ENCODE data around the gene GPR26. TPM values are rescaled to one million over a fixed set of nuclear protein-coding genes. Genes with fewer than 3 reads are reported as not detected.

GPR26 gene
- total RNA-seq, 1 donor, result under 0.01 TPM

- DNase-seq (ENCODE audit: low read depth), result no peak
- no peak overlapping the region for H3K4me3 ChIP-seq (ENCODE audit: low read depth, low read length)
- TF ChIP-seq, protein P1, sequence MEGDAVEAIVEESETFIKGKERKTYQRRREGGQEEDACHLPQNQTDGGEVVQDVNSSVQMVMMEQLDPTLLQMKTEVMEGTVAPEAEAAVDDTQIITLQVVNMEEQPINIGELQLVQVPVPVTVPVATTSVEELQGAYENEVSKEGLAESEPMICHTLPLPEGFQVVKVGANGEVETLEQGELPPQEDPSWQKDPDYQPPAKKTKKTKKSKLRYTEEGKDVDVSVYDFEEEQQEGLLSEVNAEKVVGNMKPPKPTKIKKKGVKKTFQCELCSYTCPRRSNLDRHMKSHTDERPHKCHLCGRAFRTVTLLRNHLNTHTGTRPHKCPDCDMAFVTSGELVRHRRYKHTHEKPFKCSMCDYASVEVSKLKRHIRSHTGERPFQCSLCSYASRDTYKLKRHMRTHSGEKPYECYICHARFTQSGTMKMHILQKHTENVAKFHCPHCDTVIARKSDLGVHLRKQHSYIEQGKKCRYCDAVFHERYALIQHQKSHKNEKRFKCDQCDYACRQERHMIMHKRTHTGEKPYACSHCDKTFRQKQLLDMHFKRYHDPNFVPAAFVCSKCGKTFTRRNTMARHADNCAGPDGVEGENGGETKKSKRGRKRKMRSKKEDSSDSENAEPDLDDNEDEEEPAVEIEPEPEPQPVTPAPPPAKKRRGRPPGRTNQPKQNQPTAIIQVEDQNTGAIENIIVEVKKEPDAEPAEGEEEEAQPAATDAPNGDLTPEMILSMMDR (IDR thresholded peaks at IDR 0.05; ENCODE audit: insufficient read depth, low read length), result no peak
These were observed 2.6 kb upstream of the GPR26 start for GRCh38 chr10:123663522-123663921.

DNA sequence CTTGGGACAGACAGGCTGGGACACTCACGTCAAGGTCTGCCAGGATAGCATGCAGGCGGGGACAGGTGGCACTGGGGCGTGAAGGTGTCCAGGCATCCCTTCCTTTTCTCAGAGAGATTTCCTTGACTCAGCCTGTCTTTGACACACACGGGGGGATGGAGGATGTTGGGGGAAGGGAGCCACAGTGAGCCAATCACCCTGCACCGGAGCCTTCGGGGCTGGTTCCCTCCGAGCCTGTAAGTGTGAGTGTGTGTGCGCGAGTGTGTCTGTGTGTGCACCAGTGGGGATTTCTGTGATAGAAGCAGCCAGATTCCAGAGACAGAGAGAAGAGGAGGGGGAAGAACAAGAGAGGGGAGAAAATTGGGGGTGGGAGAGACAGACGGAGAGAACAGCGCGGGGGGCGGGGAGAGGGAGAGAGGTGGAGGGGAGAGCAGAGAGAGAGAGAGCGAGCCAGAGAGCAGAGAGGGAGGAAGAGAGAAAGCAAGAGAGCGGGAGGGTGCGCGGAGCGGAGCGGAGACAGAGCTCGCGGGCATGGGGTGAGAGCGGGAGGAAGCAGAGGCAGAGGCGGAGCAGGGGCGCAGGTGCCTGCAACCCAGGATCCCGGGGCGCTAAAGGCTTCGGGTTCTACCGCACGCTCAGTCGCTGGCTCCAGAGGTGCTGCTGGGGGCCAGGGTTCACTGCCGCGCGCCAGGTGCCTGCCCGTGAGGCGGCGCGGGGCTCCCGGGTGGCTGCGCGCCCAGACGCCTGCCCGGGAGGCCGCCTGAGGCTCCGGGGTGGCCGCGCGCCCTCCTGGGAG, 466 bp upstream of the GPR26 start:
- TF ChIP-seq, protein P1 (IDR thresholded peaks at IDR 0.05; ENCODE audit: insufficient read depth, low read length), result no peak
- DNase-seq (ENCODE audit: low read depth), result no peak
- H3K4me3 ChIP-seq (ENCODE audit: low read depth, low read length), result no peak overlapping the region

DNA sequence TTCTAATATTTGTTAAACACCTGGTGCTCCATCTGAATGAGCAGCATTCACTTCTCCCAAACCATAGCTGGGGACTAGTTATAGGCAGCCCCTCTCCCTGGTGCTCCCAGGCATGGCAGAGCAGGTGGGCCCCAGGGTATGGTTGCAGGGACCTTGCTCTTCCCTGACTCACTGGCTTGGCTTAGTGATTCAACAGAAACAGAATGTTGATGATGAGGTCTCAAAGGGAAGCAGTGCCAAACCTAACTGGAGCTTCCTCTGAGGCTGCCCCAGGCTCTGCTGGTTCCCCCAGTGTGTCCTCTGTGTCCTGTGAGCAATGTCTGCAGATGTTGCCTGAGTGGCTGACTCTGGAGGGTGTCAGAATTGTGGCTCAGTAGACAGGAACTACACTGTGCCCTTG, 3.7 kb downstream of the GPR26 start:
- H3K4me3 ChIP-seq (ENCODE audit: low read depth, low read length), result no peak overlapping the region
- DNase-seq (ENCODE audit: low read depth), result no peak
- TF ChIP-seq, protein P1 (IDR thresholded peaks at IDR 0.05; ENCODE audit: insufficient read depth, low read length), result no peak

DNA sequence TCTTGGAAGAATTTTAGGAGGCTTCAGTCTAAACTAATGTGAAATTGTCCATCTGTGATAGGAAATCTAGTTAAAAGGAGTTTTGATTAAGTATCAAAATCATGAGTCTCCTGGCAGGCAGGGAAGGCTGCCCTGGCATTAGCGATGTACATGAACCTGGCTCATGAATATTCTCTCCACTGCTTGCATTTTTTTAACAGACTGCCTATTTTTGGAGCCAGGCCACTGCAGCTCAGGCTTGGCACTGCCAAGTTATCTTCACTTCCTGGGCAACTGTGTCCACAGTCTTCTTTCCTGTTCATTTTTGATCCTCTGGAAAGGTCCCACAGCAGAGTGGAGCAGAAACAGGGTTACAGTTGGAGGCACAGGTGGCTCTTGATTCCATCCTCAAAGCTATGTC, 7.0 kb downstream of the GPR26 start:
- no peak overlapping the region for H3K4me3 ChIP-seq (ENCODE audit: low read depth, low read length)
- DNase-seq (ENCODE audit: low read depth), result no peak
- TF ChIP-seq, protein P1 (IDR thresholded peaks at IDR 0.05; ENCODE audit: insufficient read depth, low read length), result no peak

DNA sequence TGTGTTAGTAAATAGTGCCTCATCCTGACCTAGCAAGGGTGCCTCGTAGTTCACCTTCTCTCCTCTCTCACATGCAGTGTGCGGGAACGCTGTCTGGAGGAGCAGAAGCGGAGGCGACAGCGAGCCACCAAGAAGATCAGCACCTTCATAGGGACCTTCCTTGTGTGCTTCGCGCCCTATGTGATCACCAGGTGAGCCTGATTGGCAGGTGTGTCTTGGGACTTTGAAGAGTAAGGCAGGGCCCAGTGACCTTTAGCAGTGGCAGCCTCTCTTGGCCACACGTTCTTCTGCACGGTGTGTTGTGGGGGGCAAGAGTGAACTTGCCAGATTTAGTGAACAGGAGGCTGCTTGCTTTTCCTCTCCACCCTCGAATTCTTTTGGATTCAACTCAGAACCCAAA, 8.6 kb downstream of the GPR26 start:
- H3K4me3 ChIP-seq (ENCODE audit: low read depth, low read length), result no peak overlapping the region
- DNase-seq (ENCODE audit: low read depth), result no peak
- TF ChIP-seq, protein P1 (IDR thresholded peaks at IDR 0.05; ENCODE audit: insufficient read depth, low read length), result no peak

DNA sequence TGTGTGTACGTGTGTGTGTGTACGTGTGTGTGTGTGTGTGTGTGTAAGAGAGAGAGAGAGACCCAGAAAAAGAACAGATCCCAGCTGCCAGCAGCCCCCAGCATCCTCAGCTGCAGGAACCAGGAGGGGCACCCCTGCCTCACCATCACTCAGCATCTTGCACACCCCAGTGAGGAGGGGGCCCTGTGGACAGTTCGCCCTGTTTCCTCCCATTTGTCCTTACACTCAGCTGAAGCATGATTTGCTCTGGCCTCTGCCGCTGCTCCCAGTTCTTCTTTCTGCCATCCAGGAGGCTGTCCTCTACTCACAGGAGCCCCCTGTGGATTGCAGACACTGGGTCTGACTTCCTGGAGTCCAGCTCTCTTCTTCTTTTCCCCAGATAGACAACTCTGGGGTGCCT, 9.7 kb downstream of the GPR26 start:
- no peak overlapping the region for H3K4me3 ChIP-seq (ENCODE audit: low read depth, low read length)

More for the DNA sequence above, 9.7 kb downstream of the GPR26 start:
- DNase-seq (ENCODE audit: low read depth), result no peak
- TF ChIP-seq, protein P1 (IDR thresholded peaks at IDR 0.05; ENCODE audit: insufficient read depth, low read length), result no peak

Measured in fibroblast of the aortic adventitia (primary cell).